SIG-M5 treated with dmso at 0.1 percent for 504 hours (cell line): ENCODE results near the gene MYH9.

ENCODE experiments used
- DNase-seq: peaks from one replicate; lab custom pipeline; 2025; ENCODE audit not compliant: unreplicated experiment; lab: John Stamatoyannopoulos, UW

MYH9 gene

DNA sequence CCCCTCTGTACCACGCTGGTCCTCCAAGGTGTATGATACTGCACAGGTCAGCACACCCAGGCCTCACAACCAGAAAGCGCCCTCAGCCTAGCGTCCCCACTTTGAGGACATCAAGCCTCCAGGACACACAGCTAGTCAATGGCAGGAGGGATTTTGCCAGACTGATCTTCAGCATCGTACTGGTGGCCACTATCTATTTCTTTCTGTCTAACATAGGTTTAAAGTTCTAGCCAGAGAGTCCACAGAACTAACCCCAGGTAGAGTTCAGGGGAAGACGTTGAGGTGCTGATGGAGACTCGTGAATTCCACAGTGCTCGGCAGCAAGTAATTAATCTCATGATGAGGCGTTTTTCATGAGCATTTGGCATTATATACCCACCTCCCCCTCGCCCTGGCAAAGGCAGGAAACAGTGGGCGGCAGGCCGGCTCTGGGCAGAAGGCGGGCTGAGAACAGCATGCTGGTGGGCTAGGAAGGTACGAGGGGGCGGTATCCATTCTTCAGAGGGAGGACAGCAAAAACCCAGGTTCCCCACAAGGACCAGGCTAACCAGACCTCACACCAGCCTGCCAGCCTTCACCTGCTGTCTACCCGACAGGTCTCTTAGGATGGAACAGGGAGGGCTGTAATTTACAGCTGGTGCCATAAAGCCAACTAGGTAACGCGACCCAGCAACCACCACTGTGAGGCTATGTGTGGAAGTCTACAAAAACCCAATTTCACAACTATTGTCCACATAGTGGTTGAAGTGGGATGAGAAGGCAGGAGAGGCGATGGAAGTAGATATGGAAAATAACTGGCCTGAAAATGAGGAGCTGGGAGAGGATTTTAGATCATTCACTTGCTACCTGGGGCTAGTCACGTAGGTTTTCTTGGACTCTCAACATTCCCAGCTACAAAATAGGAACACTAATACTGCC lies 18.5 kb downstream of the MYH9 start:
- DNase-seq = no peak

GRCh38 chr22:36368359-36368983 lies 19.3 kb downstream of the MYH9 start:
- no peak for DNase-seq

- DNase-seq = no peak
These were observed 20.3 kb downstream of the MYH9 start for GRCh38 chr22:36367479-36367878.

DNA sequence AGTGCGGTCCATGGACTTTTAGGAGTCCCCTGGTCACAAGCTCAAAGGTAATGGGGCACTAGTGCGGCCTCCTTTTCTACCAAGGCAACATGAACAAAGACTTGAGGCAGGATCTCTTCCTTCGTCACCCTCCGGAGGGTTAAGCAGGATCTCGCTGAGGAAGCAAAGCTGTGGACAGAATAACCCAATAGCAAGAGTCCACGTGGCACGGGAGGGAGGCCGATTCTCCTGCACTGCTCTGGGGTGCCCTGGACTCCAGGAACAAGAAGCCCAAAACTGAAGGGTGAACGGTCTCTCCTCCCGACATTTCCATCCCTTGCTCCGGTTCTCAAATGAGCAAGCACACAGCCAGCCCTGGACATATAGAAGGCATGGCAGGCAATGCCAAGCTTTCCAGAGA lies 20.7 kb downstream of the MYH9 start:
- DNase-seq = no peak

- no peak for DNase-seq
These were observed 21.5 kb downstream of the MYH9 start for GRCh38 chr22:36366291-36366708.

DNA sequence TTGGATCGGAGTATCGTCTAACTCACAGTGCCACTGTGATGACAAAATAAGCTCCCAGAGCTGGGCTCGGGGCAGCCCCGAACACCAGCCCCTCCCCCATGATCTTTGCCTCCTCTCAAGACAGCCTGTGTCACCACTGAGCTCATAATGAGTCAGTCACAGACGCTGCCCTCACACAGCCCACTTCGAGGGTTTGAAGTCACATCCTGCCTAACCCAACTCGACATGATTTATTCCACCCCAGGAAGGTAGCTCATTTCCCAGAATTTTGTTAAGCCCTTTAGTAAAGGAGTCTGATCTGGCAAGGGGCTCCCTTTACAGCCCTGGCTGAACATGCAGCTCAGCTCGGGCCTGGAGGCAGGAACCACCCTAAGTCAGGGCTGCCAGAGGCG lies 22.8 kb downstream of the MYH9 start:
- DNase-seq = no peak

GRCh38 chr22:36364255-36365019 lies 23.3 kb downstream of the MYH9 start:
- DNase-seq = no peak

DNA sequence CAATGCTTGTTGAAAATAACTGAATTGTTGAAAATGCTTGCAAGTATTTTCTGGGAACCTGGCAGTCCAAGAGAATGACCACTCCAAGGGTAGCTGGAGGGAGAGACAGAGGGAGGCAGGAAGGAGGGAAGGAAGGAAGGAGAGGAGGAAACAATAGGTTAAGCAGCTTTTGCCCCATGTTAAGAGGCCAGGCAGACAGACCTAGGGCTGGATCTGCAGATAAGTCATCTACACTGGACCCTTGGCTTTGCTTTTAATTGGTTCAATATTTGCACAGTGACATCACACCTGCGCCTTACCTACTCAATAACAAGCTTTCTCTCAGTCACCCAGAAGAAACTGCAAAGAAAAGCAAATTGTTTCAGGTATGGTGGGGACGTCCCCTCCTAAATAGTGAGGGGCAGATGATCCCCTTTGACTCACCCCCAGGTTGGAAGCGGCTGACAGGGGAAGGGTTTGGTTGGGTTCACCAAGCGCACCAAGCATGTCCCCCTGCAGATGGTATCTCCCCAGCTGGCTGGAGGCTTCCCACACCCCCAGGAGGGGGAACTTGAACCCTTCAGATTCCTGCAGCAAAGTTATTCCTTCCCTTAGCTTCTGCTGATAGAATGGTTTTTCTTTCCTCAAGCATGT lies 24.3 kb downstream of the MYH9 start:
- no peak for DNase-seq

DNA sequence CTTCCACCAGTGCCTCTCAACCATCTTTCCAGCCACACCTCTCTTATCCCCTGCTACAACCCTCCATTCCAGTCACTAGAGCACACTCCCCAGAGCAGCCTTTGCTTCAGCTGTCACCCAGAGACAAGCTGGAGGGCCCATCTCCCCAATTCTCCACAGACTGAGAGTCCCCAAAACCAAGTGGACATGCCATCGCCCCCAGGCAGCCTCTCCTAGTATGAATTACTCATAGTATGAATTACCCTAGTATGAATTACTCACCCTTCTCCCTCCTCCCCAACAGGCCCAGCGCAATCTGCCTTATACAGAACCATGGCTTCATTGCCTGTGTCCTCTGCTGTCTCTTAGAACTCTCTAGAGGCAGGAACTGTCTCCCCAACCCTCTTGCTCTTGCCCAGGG lies 24.8 kb downstream of the MYH9 start:
- no peak for DNase-seq

DNA sequence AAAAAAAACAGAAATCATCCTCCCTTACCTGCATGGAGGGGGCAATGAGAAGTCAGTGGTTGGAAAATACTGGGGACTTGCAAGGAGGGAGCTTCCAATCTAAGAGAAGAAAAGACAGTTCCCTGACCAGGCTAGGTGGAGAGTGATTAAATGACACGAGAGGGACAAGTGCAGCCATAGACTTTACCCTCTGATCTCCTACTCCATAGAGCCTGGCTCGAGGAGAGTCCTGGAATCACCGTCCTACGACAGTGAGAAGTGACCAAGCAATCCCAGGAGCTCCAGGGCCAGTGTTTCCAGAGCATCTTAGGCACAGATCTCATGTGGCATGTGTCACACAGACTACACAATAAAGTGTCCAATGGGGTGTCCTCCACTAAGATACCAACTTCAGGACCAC lies 25.7 kb downstream of the MYH9 start:
- no peak for DNase-seq

DNA sequence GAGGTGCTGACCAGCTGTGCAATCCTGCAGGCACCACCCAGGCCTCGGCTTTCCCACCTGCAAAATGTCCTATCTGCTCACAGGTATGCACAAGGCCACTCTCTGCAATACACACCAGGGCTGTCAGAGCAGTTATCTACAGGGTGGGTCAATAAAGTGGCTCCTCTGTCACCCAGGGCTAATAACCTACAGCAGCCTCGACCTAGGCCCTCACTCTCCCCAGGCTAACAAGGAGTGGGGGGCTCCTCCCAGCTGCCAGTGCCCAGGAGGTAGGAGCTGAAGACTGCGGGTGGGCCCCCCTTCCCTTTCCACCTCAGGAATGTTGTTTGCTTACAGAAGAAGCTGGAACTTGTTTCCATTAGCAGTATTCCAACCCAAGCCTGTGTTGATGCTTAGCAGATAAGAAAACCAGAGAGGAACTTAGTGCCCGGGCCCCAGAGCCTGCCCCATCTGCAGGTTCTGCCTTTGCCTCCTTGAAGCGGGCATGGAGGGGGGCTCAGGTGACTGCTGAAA lies 26.8 kb downstream of the MYH9 start:
- no peak for DNase-seq

DNA sequence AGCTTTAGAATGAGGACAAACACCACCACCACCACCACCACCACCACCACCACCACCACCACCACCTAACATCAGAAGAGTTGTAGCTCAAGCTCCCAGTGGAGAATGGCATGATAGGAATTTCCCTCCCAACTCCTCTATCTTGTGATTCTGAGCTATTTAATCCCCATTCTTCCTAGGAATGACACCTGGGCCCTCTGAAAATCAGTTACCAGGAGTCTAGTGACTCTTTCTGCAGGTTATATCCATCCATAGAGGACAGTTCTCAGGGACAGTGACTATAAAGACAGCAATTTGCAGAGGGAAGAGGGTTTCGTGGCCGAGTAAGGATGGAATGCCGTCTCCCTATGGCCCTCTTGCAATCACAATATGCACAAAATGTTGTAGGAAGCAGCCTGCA lies 27.8 kb downstream of the MYH9 start:
- no peak for DNase-seq

DNA sequence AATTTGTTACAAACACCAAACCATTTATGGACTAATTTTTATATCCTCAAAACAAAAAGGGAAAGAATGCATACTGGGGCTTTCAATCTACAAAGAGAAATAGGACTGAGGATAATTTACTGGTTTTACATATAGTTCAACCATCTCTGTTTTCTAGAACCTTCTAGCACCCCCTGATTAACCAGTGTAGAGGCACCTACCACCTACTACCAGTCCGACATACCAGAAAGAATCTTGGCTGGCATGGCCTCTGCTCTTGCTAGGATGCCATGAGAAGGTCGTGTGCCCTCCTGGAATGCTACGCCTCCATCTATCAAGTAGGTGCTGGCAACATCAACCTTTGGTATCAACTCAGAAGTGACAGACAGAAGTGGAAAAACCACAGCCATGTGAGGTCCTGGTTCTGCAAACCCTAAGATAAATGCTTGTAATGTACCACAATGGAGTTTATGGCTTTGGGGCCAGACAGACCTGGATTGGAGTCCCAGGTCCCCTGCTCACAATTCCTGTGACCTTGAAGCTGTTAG lies 28.2 kb downstream of the MYH9 start:
- no peak for DNase-seq

GRCh38 chr22:36358533-36359469 lies 29.0 kb downstream of the MYH9 start:
- DNase-seq = no peak

DNA sequence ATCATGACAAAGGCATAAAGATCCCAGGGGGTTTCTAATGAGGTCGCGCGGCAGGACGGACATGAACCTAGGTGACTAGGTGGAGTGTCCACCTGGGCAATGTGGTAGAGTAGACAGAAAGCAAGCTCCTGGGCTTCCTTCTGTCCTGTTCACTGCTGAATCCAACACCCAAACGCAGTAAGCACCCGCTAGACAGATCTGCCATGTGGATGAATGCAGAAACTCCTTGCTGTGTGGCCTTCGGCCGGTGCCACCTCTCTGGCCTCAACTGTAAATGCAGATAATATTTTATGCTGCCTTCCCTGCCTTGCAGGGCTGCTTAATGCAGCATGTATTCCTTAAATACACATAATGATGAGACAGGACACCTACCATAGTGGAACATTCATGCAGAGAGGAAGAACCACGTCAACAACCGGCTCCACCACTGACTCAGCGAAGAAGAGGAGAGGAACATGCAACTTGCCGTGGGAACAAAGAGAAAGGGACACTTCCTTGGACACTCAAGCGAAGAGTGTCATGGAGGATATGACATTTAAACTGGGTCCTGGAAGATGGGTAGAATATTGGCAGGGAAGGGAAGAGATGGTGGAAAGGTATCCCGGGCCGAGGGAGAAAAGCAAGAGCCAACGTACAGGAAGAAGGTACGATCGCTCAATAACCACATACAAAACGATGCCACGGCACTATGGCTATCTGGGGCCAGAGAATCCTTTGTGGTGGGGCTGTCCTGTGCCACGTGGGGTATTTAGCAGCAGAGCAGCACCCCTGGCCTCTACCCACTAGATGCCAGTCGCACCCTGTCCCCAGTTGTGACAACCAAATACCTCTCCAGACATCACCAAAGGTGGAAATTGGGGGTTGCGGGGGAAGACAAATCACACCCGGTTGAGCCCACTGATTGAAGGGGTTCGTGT lies 30.8 kb downstream of the MYH9 start:
- no peak for DNase-seq

DNA sequence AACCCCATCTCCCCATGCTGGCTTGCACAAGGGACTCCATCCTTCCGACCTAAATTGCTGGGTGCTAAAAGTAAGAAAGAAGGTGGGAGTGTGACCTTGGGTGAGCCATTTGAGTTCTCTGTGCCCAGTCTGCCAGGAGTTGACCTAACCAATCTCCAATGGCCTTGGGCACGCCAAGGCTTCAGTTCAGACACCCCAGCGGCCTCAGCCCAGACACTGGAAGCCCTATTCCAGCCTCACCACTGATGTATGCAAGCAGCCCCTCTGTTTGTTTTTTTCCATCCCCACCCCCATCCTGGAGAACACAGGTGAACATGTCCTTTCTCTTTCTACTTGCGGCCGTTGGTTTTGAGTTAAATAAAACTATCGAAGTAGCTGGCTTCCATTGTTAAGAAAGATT lies 31.9 kb downstream of the MYH9 start:
- DNase-seq = no peak

DNA sequence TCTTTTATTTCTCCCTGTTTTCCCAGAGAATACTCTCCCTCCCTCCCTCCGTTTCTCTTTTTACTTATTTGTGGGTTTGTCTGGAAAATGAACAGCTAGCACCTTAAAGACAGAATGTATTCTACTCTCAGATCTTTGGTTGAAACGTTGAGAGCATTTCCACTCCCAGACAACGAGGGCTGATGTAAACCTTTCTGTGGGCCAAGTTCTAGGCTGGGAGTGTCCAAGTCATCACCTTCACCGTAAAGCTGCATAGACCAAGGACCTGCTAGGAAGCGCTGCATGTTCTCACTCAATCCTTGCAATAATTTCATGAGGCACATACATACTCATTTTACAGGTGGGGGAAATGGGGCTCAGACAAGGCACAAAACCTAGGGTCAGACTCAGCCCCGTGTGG lies 32.4 kb downstream of the MYH9 start:
- no peak for DNase-seq

- no peak for DNase-seq
These were observed 34.8 kb downstream of the MYH9 start for GRCh38 chr22:36352803-36353507.
